ENCODE data around the gene C3. TPM values are rescaled to one million over a fixed set of nuclear protein-coding genes. Genes with fewer than 3 reads are reported as not detected.

Gene C3
- total RNA-seq, 1 experiment from 2014 or later = 7.0 TPM

GRCh38 chr19:6676288-6676687, 44.2 kb downstream of the C3 start:
- DNase-seq (ENCODE audit: low read depth, low spot score) (no peak), ATAC-seq (no peak)
- Histone ChIP-seq H3K27ac (ENCODE audit: low read depth, low read length) (no peak overlapping the region), H3K4me2 (ENCODE audit: low read length) (no peak overlapping the region), H3K27me3 (ENCODE audit: insufficient read depth, low read length) (no peaks in the 10 kb centered on the region), H3K4me1 (ENCODE audit: control insufficient read depth in 1 of 2, insufficient read depth in 2 of 2, low read length in 2 of 2) (peaks cover 12 to 30% of the 10 kb centered on the region in 2 experiments), H3K9me2 (ENCODE audit: insufficient read depth) (no peaks in the 10 kb centered on the region), H3K9ac (ENCODE audit: low read length) (no peak overlapping the region), H2AFZ (ENCODE audit: low read depth, low read length, poor library complexity, severe bottlenecking) (no peak overlapping the region), H4K20me1 (ENCODE audit: insufficient read depth) (no peaks in the 10 kb centered on the region), H3K9me3 (ENCODE audit: control insufficient read depth in 1 of 2, insufficient read depth in 1 of 2, low read depth in 1 of 2, low read length in 2 of 2) (no peaks in the 10 kb centered on the region), H3K36me3 (ENCODE audit: control insufficient read depth in 1 of 2, insufficient read depth in 2 of 2, low read length in 2 of 2) (no peaks in the 10 kb centered on the region), H3K4me3 (replicated peaks in 1 of 2; ENCODE audit: low read depth in 1 of 2, low read length in 2 of 2) (no peak overlapping the region), H3K79me2 (ENCODE audit: insufficient read depth, low read length) (no peaks in the 10 kb centered on the region)
- TF ChIP-seq FOSL1 (IDR thresholded peaks at IDR 0.05; ENCODE audit: low read depth) (no peak), ZBTB33 (IDR thresholded peaks at IDR 0.05; ENCODE audit: extremely low read depth, insufficient replicate concordance, low read length) (no peak), EZH2 (IDR thresholded peaks at IDR 0.05) (no peak), ZFX (IDR thresholded peaks at IDR 0.05) (no peak), CBX3 (IDR thresholded peaks at IDR 0.05; ENCODE audit: low read depth) (no peak)
- no TSS peak for BruUV-seq (replicated peaks)
- ChIA-PET RAD21 (ENCODE audit: low non-redundant PET in 1 of 2, low total read pairs in 2 of 2, uncharacterized antibody in 2 of 2, unreplicated experiment in 2 of 2) (no interaction called here), POLR2A (no interaction called here), CTCF (no interaction called here)
- intact Hi-C loops (cut with micrococcal nuclease) = no loop called here

- Histone ChIP-seq H4K20me1 (ENCODE audit: insufficient read depth) (no peaks in the 10 kb centered on the region), H3K4me2 (ENCODE audit: low read length) (peak overlapping the region; percentile 81), H3K27ac (ENCODE audit: low read depth, low read length) (peak overlapping the region; percentile 5; the same call in 1 of the 2 replicates), H3K4me3 (replicated peaks in 1 of 2; ENCODE audit: low read depth in 1 of 2, low read length in 2 of 2) (peak overlapping the region; percentile 28 to 39), H3K27me3 (ENCODE audit: insufficient read depth, low read length) (no peaks in the 10 kb centered on the region), H3K9ac (ENCODE audit: low read length) (peak overlapping the region; percentile 24; the same call in 1 of the 2 replicates), H2AFZ (ENCODE audit: low read depth, low read length, poor library complexity, severe bottlenecking) (peak overlapping the region; percentile 65), H3K4me1 (ENCODE audit: control insufficient read depth in 1 of 2, insufficient read depth in 2 of 2, low read length in 2 of 2) (peaks cover 12 to 30% of the 10 kb centered on the region in 2 experiments), H3K36me3 (ENCODE audit: control insufficient read depth in 1 of 2, insufficient read depth in 2 of 2, low read length in 2 of 2) (no peaks in the 10 kb centered on the region), H3K9me3 (ENCODE audit: control insufficient read depth in 1 of 2, insufficient read depth in 1 of 2, low read depth in 1 of 2, low read length in 2 of 2) (no peaks in the 10 kb centered on the region), H3K9me2 (ENCODE audit: insufficient read depth) (no peaks in the 10 kb centered on the region), H3K79me2 (ENCODE audit: insufficient read depth, low read length) (no peaks in the 10 kb centered on the region)
- ChIA-PET POLR2A (no interaction called here), CTCF (no interaction called here), RAD21 (ENCODE audit: low non-redundant PET in 1 of 2, low total read pairs in 2 of 2, uncharacterized antibody in 2 of 2, unreplicated experiment in 2 of 2) (no interaction called here)
- BruUV-seq (replicated peaks) = no TSS peak
- peak; percentile 88 for ATAC-seq
- intact Hi-C loops (cut with micrococcal nuclease) = no loop called here
- DNase-seq (ENCODE audit: low read depth, low spot score) = no peak
- peak; percentile 88 for TF ChIP-seq FOSL1 (IDR thresholded peaks at IDR 0.05; ENCODE audit: low read depth)
- peak; percentile 53; the same call in 1 of the 2 replicates for TF ChIP-seq MAX (IDR thresholded peaks at IDR 0.05)
- TF ChIP-seq CEBPB (IDR thresholded peaks at IDR 0.05; ENCODE audit: low read depth) = no peak
- TF ChIP-seq POLR2AphosphoS5 (IDR thresholded peaks at IDR 0.05; ENCODE audit: low read depth, low read length) = peak; percentile 33; the same call in 1 of the 2 replicates
- no peak for TF ChIP-seq SIN3A (IDR thresholded peaks at IDR 0.05; ENCODE audit: low read depth)
- TF ChIP-seq TCF7L2 (IDR thresholded peaks at IDR 0.05; ENCODE audit: borderline replicate concordance, extremely low read depth, insufficient read depth, insufficient read length) = peak; percentile 55
- TF ChIP-seq ZBTB33 (IDR thresholded peaks at IDR 0.05; ENCODE audit: extremely low read depth, insufficient replicate concordance, low read length) = no peak
- TF ChIP-seq JUND (IDR thresholded peaks at IDR 0.05) = peak; percentile 86
- no peak for TF ChIP-seq POLR2A (IDR thresholded peaks at IDR 0.05; ENCODE audit: borderline replicate concordance, extremely low read depth, insufficient read depth, insufficient read length)
- TF ChIP-seq CTCF (IDR thresholded peaks at IDR 0.05 in 2 of 3, conservative IDR thresholded peaks at IDR 0.05 in 1 of 3; ENCODE audit: borderline replicate concordance in 1 of 3, insufficient read depth in 1 of 3, low read depth in 2 of 3, low read length in 2 of 3) = 0 out of 6 replicates have a peak, but pooled peaks of 1 of the 3 experiments have one; percentile 16
- peak; percentile 80 for TF ChIP-seq SP1 (IDR thresholded peaks at IDR 0.05; ENCODE audit: low read depth)
- TF ChIP-seq ZFX (IDR thresholded peaks at IDR 0.05) = no peak
- peak; percentile 56 for TF ChIP-seq EGR1 (IDR thresholded peaks at IDR 0.05; ENCODE audit: low read depth)
These were observed 45.6 kb downstream of the C3 start for GRCh38 chr19:6674868-6675305.
